ENCODE data around the gene CENPN.
A peak's percentile ranks its signal among the peaks of the same experiment; 100 is the strongest.

CENPN gene

GRCh38 chr16:80997964-80998620, 8.9 kb upstream of the CENPN start:
- Mint-ChIP-seq H3K9me3 (no peaks in the 10 kb centered on the region), H3K36me3 (peaks cover 12% of the 10 kb centered on the region), H3K27ac (peak overlapping the region; percentile 53), H3K4me3 (no peak overlapping the region), H3K27me3 (no peaks in the 10 kb centered on the region), H3K4me1 (peaks cover 31% of the 10 kb centered on the region)
- no peak for ATAC-seq (ENCODE audit: low read depth)
- no peak for DNase-seq (ENCODE audit: low spot score in 2 of 2)

- DNase-seq (ENCODE audit: low spot score in 2 of 2) (no peak), ATAC-seq (ENCODE audit: low read depth) (no peak)
- H3K36me3 Mint-ChIP-seq, result peaks cover 8% of the 10 kb centered on the region
- H3K27ac Mint-ChIP-seq, result no peak overlapping the region
- H3K27me3 Mint-ChIP-seq, result no peaks in the 10 kb centered on the region
- H3K4me1 Mint-ChIP-seq, result peaks cover 46% of the 10 kb centered on the region
- no peaks in the 10 kb centered on the region for H3K9me3 Mint-ChIP-seq
- H3K4me3 Mint-ChIP-seq, result no peak overlapping the region
Observed at GRCh38 chr16:81000873-81001272, 6.1 kb upstream of the CENPN start.

GRCh38 chr16:81001330-81001729, 5.7 kb upstream of the CENPN start:
- Mint-ChIP-seq H3K36me3 (peaks cover 8% of the 10 kb centered on the region), H3K4me3 (no peak overlapping the region), H3K27ac (no peak overlapping the region), H3K27me3 (no peaks in the 10 kb centered on the region), H3K9me3 (no peaks in the 10 kb centered on the region), H3K4me1 (peaks cover 47% of the 10 kb centered on the region)
- ATAC-seq (ENCODE audit: low read depth) (no peak), DNase-seq (ENCODE audit: low spot score in 2 of 2) (no peak)

GRCh38 chr16:81003064-81003463, 4.0 kb upstream of the CENPN start:
- H3K4me3 Mint-ChIP-seq, result no peak overlapping the region
- no peaks in the 10 kb centered on the region for H3K9me3 Mint-ChIP-seq
- no peak for DNase-seq (ENCODE audit: low spot score in 2 of 2)
- no peak for ATAC-seq (ENCODE audit: low read depth)
- H3K36me3 Mint-ChIP-seq, result peaks cover 8% of the 10 kb centered on the region
- no peaks in the 10 kb centered on the region for H3K27me3 Mint-ChIP-seq
- no peak overlapping the region for H3K27ac Mint-ChIP-seq
- peaks cover 40% of the 10 kb centered on the region for H3K4me1 Mint-ChIP-seq

GRCh38 chr16:81003610-81004460, 3.2 kb upstream of the CENPN start:
- ATAC-seq (ENCODE audit: low read depth) (no peak), DNase-seq (ENCODE audit: low spot score in 2 of 2) (no peak)
- peak overlapping the region; percentile 35 for H3K27ac Mint-ChIP-seq
- H3K27me3 Mint-ChIP-seq, result no peaks in the 10 kb centered on the region
- peaks cover 38% of the 10 kb centered on the region for H3K4me1 Mint-ChIP-seq
- H3K9me3 Mint-ChIP-seq, result no peaks in the 10 kb centered on the region
- peak overlapping the region; percentile 79 for H3K4me3 Mint-ChIP-seq
- peaks cover 8% of the 10 kb centered on the region for H3K36me3 Mint-ChIP-seq

DNA sequence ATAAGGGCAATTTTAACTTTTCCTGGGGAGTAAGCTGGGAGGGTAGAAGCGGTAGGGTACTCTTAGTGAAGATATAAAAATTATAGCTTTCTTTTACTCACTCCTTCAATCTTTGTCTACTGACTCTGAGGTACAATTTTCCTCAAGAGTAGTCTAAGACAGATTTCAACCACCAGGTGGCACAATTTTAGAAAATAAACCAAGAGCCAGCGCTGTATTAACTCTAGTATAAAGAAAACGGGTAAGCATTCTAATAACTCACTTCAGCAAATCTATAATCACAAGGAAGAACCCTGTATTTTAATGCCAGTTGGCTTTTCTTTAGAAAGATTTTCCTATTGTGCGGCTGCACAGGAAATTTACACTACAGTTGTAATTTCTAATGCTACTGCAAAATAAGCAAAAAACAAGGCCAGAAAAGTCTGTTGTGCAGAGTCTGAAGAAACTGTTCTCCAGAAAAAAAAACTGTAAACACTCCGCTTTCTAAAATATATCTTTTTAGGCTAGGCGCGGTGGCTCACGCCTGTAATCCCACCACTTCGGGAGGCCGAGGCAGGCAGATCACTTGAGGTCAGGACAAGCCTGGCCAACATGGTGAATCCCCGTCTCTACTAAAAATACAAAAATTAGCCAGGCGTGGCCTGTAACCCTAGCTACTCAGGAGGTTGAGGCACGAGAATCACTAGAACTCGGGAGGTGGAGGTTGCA, 2.2 kb upstream of the CENPN start:
- no peak for ATAC-seq (ENCODE audit: low read depth)
- Mint-ChIP-seq H3K36me3 (peaks cover 6% of the 10 kb centered on the region), H3K27ac (peak overlapping the region; percentile 55), H3K27me3 (no peaks in the 10 kb centered on the region), H3K4me3 (peak overlapping the region; percentile 79), H3K4me1 (peaks cover 30% of the 10 kb centered on the region), H3K9me3 (no peaks in the 10 kb centered on the region)
- DNase-seq (ENCODE audit: low spot score in 2 of 2), result peak in 1 of 2 donors; percentile 47

DNA sequence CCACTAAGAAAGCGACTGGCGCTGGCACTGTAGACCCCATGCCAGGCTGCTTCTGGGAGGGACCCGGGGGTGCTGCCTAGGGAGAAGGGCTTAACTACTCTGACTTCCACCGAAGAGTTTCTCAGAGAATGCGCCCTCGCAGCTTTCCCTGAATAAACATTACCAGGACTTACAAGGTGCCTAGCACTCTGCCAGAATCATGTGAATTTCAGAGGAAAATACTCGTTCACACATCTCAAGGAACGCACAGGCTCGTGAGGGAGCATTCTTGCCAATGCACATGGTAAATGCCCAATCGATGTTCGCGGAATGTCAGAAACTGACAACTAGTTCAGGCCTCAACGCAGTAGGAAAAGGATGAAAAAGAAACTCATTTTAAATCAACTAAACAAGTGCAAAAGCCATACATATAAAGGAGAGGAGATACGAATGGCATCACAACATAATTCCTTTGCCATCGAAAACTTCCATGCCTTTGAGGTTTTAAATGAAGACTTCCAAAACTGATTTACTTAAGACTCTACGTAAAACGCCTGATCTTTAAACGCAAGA, 1.3 kb upstream of the CENPN start:
- peaks cover 28% of the 10 kb centered on the region for H3K4me1 Mint-ChIP-seq
- H3K4me3 Mint-ChIP-seq, result peak overlapping the region; percentile 99
- peak overlapping the region; percentile 100 for H3K27ac Mint-ChIP-seq
- H3K9me3 Mint-ChIP-seq, result no peaks in the 10 kb centered on the region
- DNase-seq (ENCODE audit: low spot score in 2 of 2) (no peak), ATAC-seq (ENCODE audit: low read depth) (no peak)
- H3K27me3 Mint-ChIP-seq, result no peaks in the 10 kb centered on the region
- peaks cover 5% of the 10 kb centered on the region for H3K36me3 Mint-ChIP-seq

DNA sequence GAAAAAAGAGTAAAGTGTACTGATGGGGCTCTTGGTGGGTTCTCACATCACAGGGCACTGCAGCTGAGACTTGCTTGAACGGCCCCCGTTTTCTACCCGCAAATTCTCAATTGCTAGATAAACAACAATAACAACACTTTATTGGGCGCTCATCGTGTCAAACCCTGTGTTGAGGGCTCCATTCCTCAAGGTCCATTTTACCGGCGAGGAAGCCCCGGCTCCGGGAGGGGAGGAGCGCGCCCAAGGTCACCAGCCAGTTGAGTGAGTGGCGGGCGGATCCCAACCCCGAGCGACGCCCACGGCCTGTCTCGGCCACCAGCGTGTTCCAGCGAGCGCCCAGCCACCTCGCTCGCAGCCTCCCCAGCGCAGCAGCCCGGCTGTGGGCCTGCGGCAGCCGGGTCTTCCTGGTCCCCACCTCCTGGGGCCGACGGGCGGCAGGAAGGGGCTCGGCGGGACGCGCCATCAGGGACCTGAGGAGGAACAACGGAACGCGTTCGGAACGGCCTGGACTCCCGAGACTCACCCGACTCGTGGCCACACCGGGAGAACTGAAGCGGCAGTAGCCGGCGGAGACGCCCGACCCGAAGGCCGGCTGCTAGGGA, 702 bp upstream of the CENPN start:
- ATAC-seq (ENCODE audit: low read depth) (peak; percentile 12), DNase-seq (ENCODE audit: low spot score in 2 of 2) (no peak)
- Mint-ChIP-seq H3K4me1 (peaks cover 26% of the 10 kb centered on the region), H3K9me3 (no peaks in the 10 kb centered on the region), H3K27ac (peak overlapping the region; percentile 100), H3K36me3 (peaks cover 2% of the 10 kb centered on the region), H3K27me3 (no peaks in the 10 kb centered on the region), H3K4me3 (peak overlapping the region; percentile 99)

DNA sequence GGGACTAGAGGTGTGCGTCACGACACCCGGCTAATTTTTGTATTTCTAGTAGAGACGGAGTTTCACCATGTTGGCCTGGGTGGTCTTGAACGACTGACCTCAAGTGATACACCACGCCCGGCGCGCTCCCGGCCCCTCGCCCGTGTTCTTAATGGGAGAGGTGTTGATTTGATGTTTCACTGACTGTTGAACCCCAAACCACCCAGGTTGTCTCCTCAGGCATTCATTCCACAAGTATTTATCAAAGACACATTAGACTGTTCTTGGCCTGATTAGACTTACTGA, 1.4 kb downstream of the CENPN start:
- Mint-ChIP-seq H3K27me3 (no peaks in the 10 kb centered on the region), H3K4me3 (peak overlapping the region; percentile 99), H3K4me1 (peaks cover 16% of the 10 kb centered on the region), H3K9me3 (no peaks in the 10 kb centered on the region), H3K27ac (no peak overlapping the region), H3K36me3 (peaks cover 4% of the 10 kb centered on the region)
- ATAC-seq (ENCODE audit: low read depth) (no peak), DNase-seq (ENCODE audit: low spot score in 2 of 2) (no peak)

- Mint-ChIP-seq H3K4me1 (no peaks in the 10 kb centered on the region), H3K36me3 (peaks cover 10% of the 10 kb centered on the region), H3K4me3 (no peak overlapping the region), H3K27me3 (no peaks in the 10 kb centered on the region), H3K27ac (no peak overlapping the region), H3K9me3 (no peaks in the 10 kb centered on the region)
- DNase-seq (ENCODE audit: low spot score in 2 of 2), result no peak
- no peak for ATAC-seq (ENCODE audit: low read depth)
Observed at GRCh38 chr16:81012974-81013373, 6.0 kb downstream of the CENPN start.

DNA sequence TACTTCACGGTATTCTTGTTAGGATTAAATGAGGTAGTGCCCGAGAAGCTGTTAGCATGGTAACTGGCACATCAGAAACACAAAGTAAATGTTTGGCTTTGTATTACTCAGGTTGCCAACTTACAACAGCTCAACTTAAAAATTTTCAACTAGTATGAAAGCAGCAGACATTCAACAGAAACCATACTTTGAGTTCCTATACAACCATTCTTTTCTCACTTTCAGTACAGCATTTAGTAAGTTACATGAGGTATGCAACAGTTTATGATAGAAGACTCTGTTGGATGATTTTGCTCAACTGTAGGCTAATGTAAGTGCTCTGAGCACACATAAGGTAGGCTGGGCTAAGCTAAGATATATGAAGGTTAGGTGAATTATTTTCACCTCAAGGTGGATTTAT, 7.7 kb downstream of the CENPN start:
- H3K36me3 Mint-ChIP-seq, result peaks cover 12% of the 10 kb centered on the region
- H3K9me3 Mint-ChIP-seq, result no peaks in the 10 kb centered on the region
- no peaks in the 10 kb centered on the region for H3K4me1 Mint-ChIP-seq
- no peak overlapping the region for H3K4me3 Mint-ChIP-seq
- no peak for DNase-seq (ENCODE audit: low spot score in 2 of 2)
- ATAC-seq (ENCODE audit: low read depth), result no peak
- no peak overlapping the region for H3K27ac Mint-ChIP-seq
- no peaks in the 10 kb centered on the region for H3K27me3 Mint-ChIP-seq

DNA sequence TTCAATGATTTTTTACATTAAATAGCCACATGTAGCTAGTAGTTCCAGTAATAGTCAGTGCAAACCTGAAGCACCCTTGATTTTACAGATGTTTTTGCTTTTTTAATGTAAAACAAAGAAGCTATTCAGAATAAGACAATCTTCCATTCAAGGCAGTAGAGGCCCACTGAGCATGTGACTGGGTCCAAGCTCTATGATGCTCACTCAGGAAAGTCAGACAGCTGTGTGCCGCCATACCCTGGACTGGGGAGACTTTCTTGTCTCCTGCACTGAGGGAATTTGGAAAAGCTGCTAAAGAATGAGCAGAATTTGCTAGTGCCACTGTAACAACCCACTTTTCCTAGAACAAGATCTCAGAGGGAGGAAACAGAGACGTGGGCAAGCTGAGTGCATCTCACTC, 11.5 kb downstream of the CENPN start:
- DNase-seq (ENCODE audit: low spot score in 2 of 2), result no peak
- H3K36me3 Mint-ChIP-seq, result peaks cover 11% of the 10 kb centered on the region
- no peaks in the 10 kb centered on the region for H3K9me3 Mint-ChIP-seq
- no peaks in the 10 kb centered on the region for H3K4me1 Mint-ChIP-seq
- ATAC-seq (ENCODE audit: low read depth), result no peak
- H3K4me3 Mint-ChIP-seq, result no peak overlapping the region
- no peaks in the 10 kb centered on the region for H3K27me3 Mint-ChIP-seq
- H3K27ac Mint-ChIP-seq, result no peak overlapping the region

GRCh38 chr16:81026429-81026828, 19.4 kb downstream of the CENPN start:
- Mint-ChIP-seq H3K9me3 (no peaks in the 10 kb centered on the region), H3K27ac (no peak overlapping the region), H3K4me3 (no peak overlapping the region), H3K4me1 (no peaks in the 10 kb centered on the region), H3K36me3 (peaks cover 5% of the 10 kb centered on the region), H3K27me3 (no peaks in the 10 kb centered on the region)
- no peak for ATAC-seq (ENCODE audit: low read depth)
- DNase-seq (ENCODE audit: low spot score in 2 of 2), result no peak

All from memory B cell (primary cell).